GM12891 (cell line): ENCODE results near the gene GLB1L3.
"Not testable (repeated sequence)": the region's sequence is repeated elsewhere in the genome, so short reads cannot be mapped to it uniquely, and the experiment has no call there.

Experiments used
- DNase-seq: peaks from one replicate; pipeline ENCODE4 v3.0.0; 2011; ENCODE audit warnings: low spot score; ENCODE audit not compliant: insufficient read length
- FAIRE-seq: peaks from 2 replicates; lab custom pipeline; 2011; peaks lifted over from hg19 to GRCh38; lab: Jason Lieb, UNC
- PAX5 ChIP-seq: IDR thresholded peaks from 2 replicates; pipeline ENCODE4 v1.6.1; 2011; ENCODE audit warnings: low read length, moderate library complexity, mild to moderate bottlenecking; ENCODE audit not compliant: insufficient read depth, severe bottlenecking
- POLR2A ChIP-seq: IDR thresholded peaks from 2 replicates; pipeline ENCODE4 v1.6.1; 2011; ENCODE audit warnings: low read depth, low read length, control low read depth
- POLR2AphosphoS5 ChIP-seq: IDR thresholded peaks from 2 replicates; pipeline ENCODE4 v1.6.1; 2011; ENCODE audit warnings: low read depth, low read length, control low read depth
- POU2F2 ChIP-seq: IDR thresholded peaks from 2 replicates; pipeline ENCODE4 v1.6.1; 2011; ENCODE audit warnings: low read depth, mild to moderate bottlenecking, control low read depth, low read length, moderate library complexity
- SPI1 ChIP-seq: IDR thresholded peaks from 2 replicates; pipeline ENCODE4 v1.6.1; 2011; ENCODE audit warnings: low read depth, low read length, control low read depth
- TAF1 ChIP-seq: IDR thresholded peaks from 2 replicates; pipeline ENCODE4 v1.6.1; 2011; ENCODE audit warnings: low read depth, low read length, control low read depth

Gene GLB1L3

DNA sequence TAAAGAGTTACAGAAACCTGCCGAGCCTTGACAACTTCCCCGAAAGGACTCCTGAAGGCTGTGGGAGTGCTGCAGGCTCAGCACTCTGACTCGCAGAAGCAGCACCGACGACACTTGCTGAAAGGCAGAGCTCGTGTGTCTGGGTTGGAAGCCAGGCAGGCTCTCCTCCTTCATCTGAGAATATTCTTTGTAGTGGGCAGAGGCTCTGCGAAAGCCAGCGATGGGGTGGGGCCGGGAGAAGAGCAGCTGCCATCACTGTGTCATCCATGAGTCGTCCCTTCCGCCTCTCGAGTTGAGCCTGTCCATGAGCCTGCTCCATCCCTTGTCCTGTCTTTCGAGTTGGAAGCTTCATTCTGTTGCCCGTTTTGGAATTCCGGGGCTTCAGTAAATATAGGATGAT lies 67.5 kb downstream of the GLB1L3 start:
- TF ChIP-seq POLR2AphosphoS5, result no peak
- no peak for TF ChIP-seq PAX5
- no peak for TF ChIP-seq POU2F2
- no peak for TF ChIP-seq POLR2A
- TF ChIP-seq SPI1, result no peak
- TF ChIP-seq TAF1, result no peak
- DNase-seq (no peak), FAIRE-seq (no peak)

DNA sequence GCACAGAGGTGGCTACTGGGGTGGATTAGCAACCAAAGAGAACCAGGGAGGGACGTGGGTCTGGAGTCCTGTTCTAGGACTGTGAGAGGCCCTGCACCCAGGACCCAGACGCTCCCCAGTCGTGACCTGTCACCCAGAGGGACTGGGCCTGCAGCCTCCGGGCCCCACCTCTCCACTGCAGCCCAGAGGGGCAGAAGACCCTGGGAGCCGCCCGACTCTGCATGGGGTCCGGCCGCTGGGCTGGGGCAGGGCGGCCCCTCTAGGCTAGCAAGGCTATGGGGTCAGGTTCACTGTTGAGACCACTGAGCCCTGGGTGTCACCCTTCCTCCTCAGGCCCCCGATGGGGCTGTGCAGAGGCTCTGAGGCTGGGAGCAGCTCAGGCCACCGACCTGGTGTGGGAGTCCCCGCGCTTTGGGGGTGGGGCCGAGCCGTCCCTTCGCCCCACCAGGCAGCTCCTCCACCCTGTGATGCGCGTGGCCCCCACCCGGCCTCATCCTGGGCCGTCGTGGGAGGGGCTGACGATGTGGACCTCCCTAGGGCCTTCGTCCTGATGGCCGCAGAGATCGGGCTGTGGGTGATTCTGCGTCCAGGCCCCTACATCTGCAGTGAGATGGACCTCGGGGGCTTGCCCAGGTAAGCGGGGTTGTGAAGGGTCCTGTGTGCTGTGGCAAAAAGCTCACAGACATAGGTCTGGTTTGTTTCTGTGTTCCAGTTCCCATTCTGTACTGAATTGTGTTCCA lies 68.5 kb downstream of the GLB1L3 start:
- DNase-seq, FAIRE-seq: not testable (repeated sequence)

DNA sequence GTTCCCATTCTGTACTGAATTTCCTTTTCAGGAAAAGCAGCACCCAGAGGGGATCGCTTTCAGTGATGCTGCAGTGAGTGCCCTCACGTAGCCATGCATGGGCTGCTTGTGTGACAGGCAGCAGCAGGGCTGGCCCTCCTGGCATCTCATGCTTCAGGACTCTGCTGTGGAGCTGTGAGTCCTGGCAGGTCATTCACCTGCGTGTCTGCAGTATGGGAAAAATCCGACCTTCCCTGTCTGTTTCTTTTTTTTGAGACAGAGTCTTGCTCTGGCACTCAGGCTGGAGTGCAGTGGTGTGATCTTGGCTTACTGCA lies 69.0 kb downstream of the GLB1L3 start:
- DNase-seq, result no peak
- no peak for TF ChIP-seq POLR2A
- no peak for TF ChIP-seq POLR2AphosphoS5
- no peak for FAIRE-seq

DNA sequence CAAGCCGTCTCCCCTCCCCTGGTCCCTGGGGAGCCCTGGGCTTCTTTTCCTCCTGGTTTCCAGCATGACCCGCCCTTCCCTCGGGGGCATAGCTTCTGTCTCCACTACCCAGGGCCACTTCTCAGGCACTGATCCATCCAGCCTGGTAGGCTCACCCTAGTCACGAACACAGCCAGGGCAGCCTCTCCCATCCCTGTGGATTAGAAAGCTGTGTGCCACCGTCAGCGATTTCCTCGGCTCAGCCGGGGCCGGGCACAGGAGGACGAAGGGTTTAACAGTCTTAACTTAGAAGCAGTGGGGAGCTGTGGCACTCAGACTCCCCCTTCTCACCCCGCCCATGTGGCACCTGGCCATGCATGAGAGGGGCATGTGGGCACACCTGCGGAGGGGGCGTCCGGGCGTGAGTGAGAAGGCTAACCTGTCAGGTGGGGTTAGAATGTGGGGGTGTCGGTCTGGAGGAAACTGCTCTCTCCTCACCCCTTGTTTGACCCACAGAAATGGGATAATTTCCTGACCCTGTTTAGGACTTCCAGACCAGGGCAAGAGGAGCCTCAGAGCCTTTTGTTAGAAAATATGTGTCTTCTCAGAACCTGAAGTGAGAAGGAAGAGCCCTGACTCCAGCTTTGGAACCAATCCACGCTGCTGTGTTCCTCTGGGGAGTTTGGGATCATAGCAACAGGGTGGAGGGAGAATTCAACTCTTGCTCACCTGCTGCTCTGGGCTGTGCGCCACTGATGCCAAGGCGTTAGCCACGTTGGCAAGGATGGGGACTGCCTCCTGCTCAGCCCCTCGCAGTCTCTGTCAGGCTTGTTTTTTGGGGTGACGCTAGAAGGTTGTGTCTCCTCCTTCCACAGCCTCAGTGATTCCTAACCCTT lies 70.2 kb downstream of the GLB1L3 start:
- FAIRE-seq, result no peak

DNA sequence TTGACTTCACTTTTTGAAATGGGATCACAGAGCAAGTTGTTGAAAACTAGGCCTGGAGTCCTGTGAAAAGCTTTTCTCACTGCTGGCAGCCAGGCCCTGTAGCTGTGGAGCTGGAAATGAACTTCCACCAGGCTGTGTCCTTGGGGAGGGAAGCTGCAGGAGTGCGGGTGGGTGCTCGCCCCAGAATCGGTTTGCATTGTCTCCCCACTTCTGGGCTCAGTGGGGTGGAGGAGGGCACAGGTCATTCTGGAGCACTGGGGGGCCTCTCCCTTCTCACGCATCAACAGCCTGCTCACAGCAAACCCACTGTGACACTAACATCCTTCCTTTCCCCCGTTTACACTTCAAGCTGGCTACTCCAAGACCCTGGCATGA lies 70.8 kb downstream of the GLB1L3 start:
- FAIRE-seq, result no peak
- TF ChIP-seq POLR2AphosphoS5 (no peak), SPI1 (no peak), PAX5 (no peak), TAF1 (no peak), POLR2A (no peak), POU2F2 (no peak)
- no peak for DNase-seq

More for the DNA sequence above, 70.2 kb downstream of the GLB1L3 start:
- TF ChIP-seq POLR2A, result no peak
- no peak for TF ChIP-seq TAF1
- no peak for TF ChIP-seq PAX5
- no peak for TF ChIP-seq SPI1
- no peak for TF ChIP-seq POU2F2
- no peak for TF ChIP-seq POLR2AphosphoS5
- DNase-seq, result no peak

DNA sequence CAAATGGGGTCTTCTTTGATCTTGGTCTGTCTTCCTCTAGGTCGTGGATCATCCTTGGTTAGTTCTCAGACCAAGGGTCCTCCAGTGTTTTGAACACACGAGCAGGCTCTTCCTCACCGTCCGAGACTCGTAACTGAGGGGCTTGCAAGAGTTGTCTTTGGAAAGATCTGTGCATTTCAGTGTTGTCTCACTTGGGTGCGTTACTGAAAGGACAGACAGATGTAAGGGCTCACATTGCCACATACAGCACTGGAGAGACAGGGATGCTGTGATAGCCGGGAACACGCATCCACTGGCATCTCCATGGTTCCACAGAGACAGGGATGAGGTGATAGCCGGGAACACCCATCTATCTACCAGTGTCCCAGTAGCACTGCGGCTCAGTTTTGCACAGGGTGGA lies 71.3 kb downstream of the GLB1L3 start:
- no peak for DNase-seq
- no peak for FAIRE-seq
- TF ChIP-seq TAF1 (no peak), PAX5 (no peak), POU2F2 (no peak), SPI1 (no peak), POLR2AphosphoS5 (no peak), POLR2A (no peak)

DNA sequence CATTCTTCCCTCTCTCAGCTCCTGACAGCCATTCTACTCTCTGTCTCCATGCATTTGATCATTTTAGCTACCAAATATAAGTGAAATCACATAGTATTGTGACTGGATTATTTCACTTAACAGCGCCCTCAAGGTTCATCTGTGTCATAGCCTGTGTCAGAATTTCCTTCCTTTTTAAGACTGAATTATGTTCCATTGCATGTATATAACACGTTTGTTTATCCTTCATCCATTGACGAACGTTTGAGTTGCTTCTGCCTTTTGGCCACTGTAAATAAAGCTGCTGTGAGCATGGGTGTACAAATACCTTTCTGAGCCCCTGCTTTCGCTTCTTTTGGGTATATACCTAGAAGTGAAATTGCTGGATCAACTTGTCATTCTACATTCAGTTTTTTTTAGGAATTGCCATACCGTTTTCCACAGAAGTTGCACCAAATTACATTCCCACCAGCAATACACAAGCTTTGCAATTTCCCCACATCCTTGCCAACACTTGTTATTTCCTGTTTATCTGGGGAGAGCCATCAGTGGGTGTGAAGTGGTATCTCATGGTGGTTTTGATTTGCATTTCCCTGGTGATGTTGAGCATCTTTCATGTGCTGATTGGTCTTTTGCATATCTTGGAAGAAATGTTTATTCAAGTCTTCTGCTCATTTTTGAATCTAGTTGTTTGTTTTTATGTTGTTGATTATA lies 73.1 kb downstream of the GLB1L3 start:
- TF ChIP-seq PAX5 (no peak), POU2F2 (no peak), TAF1 (no peak), SPI1 (no peak), POLR2AphosphoS5 (no peak), POLR2A (no peak)
- DNase-seq, result no peak
- FAIRE-seq, result no peak

DNA sequence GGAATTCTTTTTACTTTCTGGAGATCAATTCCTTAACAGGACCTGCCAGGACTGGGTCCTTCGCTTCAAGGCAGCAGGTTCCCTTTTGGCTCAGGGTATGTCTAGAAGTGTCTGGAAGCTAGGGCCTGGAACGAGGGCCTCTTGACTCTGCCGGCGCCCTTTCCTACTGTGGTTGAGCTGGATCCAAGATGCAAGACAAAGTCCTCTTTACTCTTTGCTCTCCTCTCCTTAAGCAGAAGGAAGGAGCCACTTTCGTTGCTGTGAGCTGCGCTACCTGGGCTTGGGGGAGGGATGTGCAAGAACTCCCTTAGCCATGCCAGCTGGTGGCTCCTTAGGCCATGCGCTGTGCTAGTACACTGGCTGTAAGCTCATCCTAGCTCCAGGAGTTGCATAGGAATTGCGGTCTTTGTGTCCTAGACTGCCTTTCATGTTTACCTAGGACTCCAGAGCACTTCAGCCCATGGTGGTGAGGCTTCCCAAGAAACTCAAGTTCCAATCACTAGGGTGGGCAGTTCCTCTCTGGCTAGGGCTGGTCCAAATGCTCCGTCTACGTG lies 73.7 kb downstream of the GLB1L3 start:
- FAIRE-seq (no peak), DNase-seq (no peak)
- TF ChIP-seq SPI1 (no peak), POLR2A (no peak), TAF1 (no peak), PAX5 (no peak), POU2F2 (no peak), POLR2AphosphoS5 (no peak)

DNA sequence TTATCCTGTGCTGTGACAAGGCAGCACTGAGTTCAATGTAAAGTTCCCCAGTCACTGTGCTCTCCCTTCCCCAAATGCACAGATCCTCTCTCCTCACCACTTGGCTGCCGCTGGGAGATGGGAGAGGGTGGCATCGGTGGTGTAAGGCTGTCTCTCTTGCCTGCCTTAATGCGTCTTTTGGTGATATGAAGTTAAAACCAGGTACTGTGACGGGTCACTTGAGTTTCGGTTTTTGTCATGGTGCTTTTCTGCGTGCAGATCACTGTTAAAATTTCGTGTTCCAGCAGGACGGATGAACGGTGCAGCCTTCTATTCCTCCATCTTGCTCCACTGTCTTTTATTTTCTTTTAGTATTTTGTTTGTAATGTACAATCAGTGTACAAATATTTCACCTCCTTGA lies 74.2 kb downstream of the GLB1L3 start:
- DNase-seq (no peak), FAIRE-seq (no peak)
- TF ChIP-seq TAF1, result no peak
- TF ChIP-seq SPI1, result no peak
- no peak for TF ChIP-seq POLR2AphosphoS5
- TF ChIP-seq POLR2A, result no peak
- TF ChIP-seq PAX5, result no peak
- no peak for TF ChIP-seq POU2F2

DNA sequence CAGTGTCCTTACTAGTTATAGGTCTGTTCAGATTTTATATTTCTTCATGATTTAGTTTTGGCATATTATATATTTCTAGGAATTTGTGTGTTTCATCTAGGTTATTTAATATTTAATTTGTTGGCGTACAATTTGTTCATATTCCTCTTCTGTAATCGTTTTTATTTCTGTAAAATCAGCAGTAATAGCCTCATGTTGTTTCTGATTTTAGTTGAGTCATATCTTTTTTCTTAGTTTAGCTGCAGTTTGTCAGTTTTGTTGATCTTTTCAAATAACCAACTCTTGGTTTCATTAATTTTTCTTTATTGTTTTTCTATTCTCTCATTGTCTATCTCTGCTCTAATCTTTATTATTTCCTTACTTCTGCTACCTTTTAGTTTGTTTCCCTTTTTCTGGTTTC lies 75.9 kb downstream of the GLB1L3 start:
- TF ChIP-seq SPI1 (no peak), POU2F2 (no peak), TAF1 (no peak), POLR2AphosphoS5 (no peak), POLR2A (no peak), PAX5 (no peak)
- DNase-seq, result no peak
- no peak for FAIRE-seq
